Activated CD4-positive, alpha-beta T cell treated with anti-CD3 and anti-CD28 coated beads, Interleukin-2, Interleukin-6, amounts not matched to agents 100 ng/mL and 50 ng/mL, durations not matched to agents 16 hours and 8 hours (primary cell): ENCODE measurements around the gene GVQW3.

Source experiments
- DNase-seq: peaks from one replicate; pipeline ENCODE4 v3.0.0-alpha.2; 2020

The GVQW3 gene

GRCh38 chr11:76380977-76381719, at the start of gene GVQW3, which contains the start of gene THAP12:
TSS of gene GVQW3 (plus strand) at chr11:76381323. CDS start at chr11:76381829, 506 bp downstream.
TSS of gene THAP12 (minus strand) at chr11:76381132. CDS start at chr11:76380836, 296 bp downstream.
- DNase-seq, result peak; percentile 98

GRCh38 chr11:76334826-76335389, 46.2 kb upstream of the GVQW3 start:
- DNase-seq, result no peak

- DNase-seq, result no peak
Measured at GRCh38 chr11:76335842-76336241, 45.3 kb upstream of the GVQW3 start.

GRCh38 chr11:76336597-76336996, 44.5 kb upstream of the GVQW3 start:
- no peak for DNase-seq

GRCh38 chr11:76337469-76337868, 43.7 kb upstream of the GVQW3 start:
- no peak for DNase-seq

GRCh38 chr11:76337923-76338322, 43.2 kb upstream of the GVQW3 start:
- DNase-seq, result no peak

GRCh38 chr11:76339221-76339620, 41.9 kb upstream of the GVQW3 start:
- no peak for DNase-seq

- no peak for DNase-seq
Measured at GRCh38 chr11:76347466-76347865, 33.7 kb upstream of the GVQW3 start.

- DNase-seq, result no peak
Measured at GRCh38 chr11:76348348-76348747, 32.8 kb upstream of the GVQW3 start.

GRCh38 chr11:76355172-76355571, 26.0 kb upstream of the GVQW3 start:
- no peak for DNase-seq

- DNase-seq, result no peak
Measured at GRCh38 chr11:76361374-76361773, 19.7 kb upstream of the GVQW3 start.

- no peak for DNase-seq
Measured at GRCh38 chr11:76361776-76362175, 19.3 kb upstream of the GVQW3 start.

- no peak for DNase-seq
Measured at GRCh38 chr11:76362716-76363115, 18.4 kb upstream of the GVQW3 start.

- DNase-seq, result no peak
Measured at GRCh38 chr11:76365038-76365679, 16.0 kb upstream of the GVQW3 start.

GRCh38 chr11:76368490-76368889, 12.6 kb upstream of the GVQW3 start:
- no peak for DNase-seq

- no peak for DNase-seq
Measured at GRCh38 chr11:76369406-76369805, 11.7 kb upstream of the GVQW3 start.

GRCh38 chr11:76371170-76371569, 10.0 kb upstream of the GVQW3 start:
- peak; percentile 68 for DNase-seq

GRCh38 chr11:76376746-76377558, 4.2 kb upstream of the GVQW3 start:
- DNase-seq, result peak; percentile 45

- DNase-seq, result no peak
Measured at GRCh38 chr11:76379807-76380158, 1.3 kb upstream of the GVQW3 start.

- DNase-seq, result peak; percentile 60
Measured at GRCh38 chr11:76380159-76380976, 755 bp upstream of the GVQW3 start.

GRCh38 chr11:76382209-76382608, 1.1 kb downstream of the GVQW3 start:
- no peak for DNase-seq

GRCh38 chr11:76385903-76386302, 4.8 kb downstream of the GVQW3 start:
- DNase-seq, result no peak
